Cardiac fibroblast (primary cell): ENCODE measurements around the gene ZNF219.

Experiments used
- DNase-seq, 2 donors: peaks; one replicate each; pipeline versions ENCODE4 v3.0.0 to v3.0.0-alpha.2; 2010; ENCODE audit warnings: low read depth in 2 of 2
- H3K4me3 ChIP-seq, 2 donors: replicated peaks in 1 of 2; 1 replicate in 1 of 2; 2 replicates in 1 of 2; pipeline ENCODE4 v1.5.1; 2011; ENCODE audit warnings: low read depth in 2 of 2, low read length in 2 of 2, mild to moderate bottlenecking in 2 of 2, moderate library complexity in 1 of 2
- CTCF ChIP-seq: IDR thresholded peaks from one replicate; pipeline ENCODE4 v1.5.1; 2011; ENCODE audit warnings: low read depth, mild to moderate bottlenecking, low read length, inconsistent platforms

The ZNF219 gene

GRCh38 chr14:21103411-21103709, 4.9 kb upstream of the ZNF219 start:
- no peak for DNase-seq
- TF ChIP-seq CTCF, result no peak
- peak overlapping the region; percentile 69 to 71 for H3K4me3 ChIP-seq

- peak overlapping the region; percentile 69 to 71 for H3K4me3 ChIP-seq
- no peak for TF ChIP-seq CTCF
- no peak for DNase-seq
These were observed 4.3 kb upstream of the ZNF219 start for GRCh38 chr14:21102521-21103410.

GRCh38 chr14:21101802-21102413, 3.5 kb upstream of the ZNF219 start:
- H3K4me3 ChIP-seq, result no peak overlapping the region
- no peak for DNase-seq

GRCh38 chr14:21100931-21101330, 2.5 kb upstream of the ZNF219 start, which contains the start of gene TMEM253:
Gene TMEM253, plus strand, starts transcription at chr14:21101066. Its CDS starts 278 bp downstream, at chr14:21101344.
- DNase-seq, result no peak
- no peak within 1 kb of the TSS for H3K4me3 ChIP-seq
- no peak for TF ChIP-seq CTCF

More at GRCh38 chr14:21101802-21102413, 3.5 kb upstream of the ZNF219 start:
- TF ChIP-seq CTCF, result no peak

- no peak for DNase-seq
- no peak overlapping the region for H3K4me3 ChIP-seq
- TF ChIP-seq CTCF, result no peak
These were observed 1.1 kb upstream of the ZNF219 start for GRCh38 chr14:21099596-21099985.

GRCh38 chr14:21098892-21099595, 589 bp upstream of the ZNF219 start:
- DNase-seq, result no peak
- no peak for TF ChIP-seq CTCF
- peak overlapping the region; percentile 62 to 65 for H3K4me3 ChIP-seq
